Body of pancreas (tissue), 4 donors: ENCODE data around the gene FBXL3. TPM values are rescaled to one million over a fixed set of nuclear protein-coding genes. Genes with fewer than 3 reads are reported as not detected.
A peak's percentile ranks its signal among the peaks of the same experiment; 100 is the strongest.

Source experiments
- ATAC-seq: fragments of 150-250 bp; one replicate; pipeline ENCODE4 v1.9.1; 2016
- DNase-seq, 4 donors: peaks; one replicate each; pipeline ENCODE4 v3.0.0-alpha.2; 2019
- H3K27ac ChIP-seq, 4 donors: fragments of 200-600 bp; sonication (generic); 1 replicate in 3 of 4; 2 replicates in 1 of 4; pipeline versions ENCODE4 v1.5.1 to v1.6.1; 2016 to 2019; ENCODE audit warnings: mild to moderate bottlenecking in 1 of 4, mixed read lengths in 1 of 4, moderate library complexity in 1 of 4
- H3K27me3 ChIP-seq, 2 donors: fragments of 200-600 bp; sonication (generic); one replicate each; pipeline ENCODE4 v1.6.0; 2016; ENCODE audit warnings: mild to moderate bottlenecking in 1 of 2
- H3K36me3 ChIP-seq, 2 donors: fragments of 200-600 bp; sonication (generic); replicated peaks in 1 of 2; 2 replicates each; pipeline ENCODE4 v1.5.1; 2016; ENCODE audit warnings: low read depth in 2 of 2; ENCODE audit not compliant: insufficient read depth in 1 of 2
- H3K4me1 ChIP-seq: fragments of 200-600 bp; sonication (generic); one replicate; pipeline ENCODE4 v1.6.0; 2016
- H3K4me3 ChIP-seq, 2 donors: fragments of 200-600 bp; sonication (generic); 1 replicate in 1 of 2; 2 replicates in 1 of 2; pipeline ENCODE4 v1.5.1; 2016 to 2019
- H3K9me3 ChIP-seq, 3 donors: fragments of 200-600 bp; sonication (generic); 1 replicate in 2 of 3; 2 replicates in 1 of 3; pipeline ENCODE4 v1.5.1; 2016
- POLR2A ChIP-seq, 3 donors: fragments of 450-650 bp; IDR thresholded peaks; one replicate each; pipeline ENCODE4 v1.6.1; 2016; ENCODE audit warnings: antibody characterized with exemption in 3 of 3, mild to moderate bottlenecking in 2 of 3
- WGBS, 2 donors: methylation state at CpG; one replicate each; pipeline ENCODE4 v1.1.5; 2017; 5-methylcytosine and 5-hydroxymethylcytosine counted together
- intact Hi-C: fragments of 100-400 bp; cut with DNase I; formaldehyde crosslinking; loops from one replicate; pipeline ENCODE4 v1.15.1; 2023
- total RNA-seq, 2 donors: library from RNA; depleted of rRNA; stranded (reverse); fragments of >200 nt; gene quantifications; one replicate each; pipeline ENCODE4 v1.1.0, GENCODE V29; 2016
- TF ChIP-seq, protein P1 (sequence below), 7 experiments: fragments of 450-650 bp in 4 of 7; fragments of 200-600 bp in 3 of 7; sonication (generic) in 3 of 7; IDR thresholded peaks; one replicate each; pipeline ENCODE4 v1.5.1; 2016 to 2019; ENCODE audit warnings: antibody characterized with exemption in 7 of 7

Gene FBXL3
- total RNA-seq, 2 donors from 2014 or later = 25.4 to 35.0 TPM

DNA sequence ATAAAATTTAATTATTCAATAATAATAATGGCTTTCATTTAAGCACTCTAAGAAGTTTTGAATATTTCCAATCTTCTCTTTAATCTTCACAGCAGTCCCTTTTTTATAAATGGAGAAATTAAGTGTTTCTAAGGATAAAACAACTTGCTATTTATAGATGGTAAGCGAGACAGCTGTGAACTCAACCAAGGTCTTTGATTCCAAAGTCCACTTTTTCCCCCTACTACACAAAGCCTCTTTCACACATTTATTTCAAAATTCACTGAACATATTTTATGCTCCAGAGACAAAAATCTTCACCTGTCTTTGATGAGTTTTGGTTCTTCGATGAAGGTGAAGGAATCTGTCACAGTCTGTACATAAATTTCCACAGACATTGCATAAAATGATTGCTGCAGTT lies 34.4 kb upstream of the FBXL3 start:
- no peaks in the 10 kb centered on the region for H3K9me3 ChIP-seq
- DNase-seq (no peak), ATAC-seq (no peak)
- no peak overlapping the region for H3K4me3 ChIP-seq
- peaks cover 0 to 5% of the 10 kb centered on the region in 2 donors for H3K36me3 ChIP-seq
- no peak for TF ChIP-seq POLR2A (IDR thresholded peaks at IDR 0.05)
- TF ChIP-seq, protein P1, sequence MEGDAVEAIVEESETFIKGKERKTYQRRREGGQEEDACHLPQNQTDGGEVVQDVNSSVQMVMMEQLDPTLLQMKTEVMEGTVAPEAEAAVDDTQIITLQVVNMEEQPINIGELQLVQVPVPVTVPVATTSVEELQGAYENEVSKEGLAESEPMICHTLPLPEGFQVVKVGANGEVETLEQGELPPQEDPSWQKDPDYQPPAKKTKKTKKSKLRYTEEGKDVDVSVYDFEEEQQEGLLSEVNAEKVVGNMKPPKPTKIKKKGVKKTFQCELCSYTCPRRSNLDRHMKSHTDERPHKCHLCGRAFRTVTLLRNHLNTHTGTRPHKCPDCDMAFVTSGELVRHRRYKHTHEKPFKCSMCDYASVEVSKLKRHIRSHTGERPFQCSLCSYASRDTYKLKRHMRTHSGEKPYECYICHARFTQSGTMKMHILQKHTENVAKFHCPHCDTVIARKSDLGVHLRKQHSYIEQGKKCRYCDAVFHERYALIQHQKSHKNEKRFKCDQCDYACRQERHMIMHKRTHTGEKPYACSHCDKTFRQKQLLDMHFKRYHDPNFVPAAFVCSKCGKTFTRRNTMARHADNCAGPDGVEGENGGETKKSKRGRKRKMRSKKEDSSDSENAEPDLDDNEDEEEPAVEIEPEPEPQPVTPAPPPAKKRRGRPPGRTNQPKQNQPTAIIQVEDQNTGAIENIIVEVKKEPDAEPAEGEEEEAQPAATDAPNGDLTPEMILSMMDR (IDR thresholded peaks at IDR 0.05) = no peak
- H3K4me1 ChIP-seq = peaks cover 26% of the 10 kb centered on the region
- H3K27me3 ChIP-seq = no peaks in the 10 kb centered on the region
- 21 to 24% methylated on average over 2 of the region's 2 CpGs for WGBS, 2 donors
- H3K27ac ChIP-seq = no peak overlapping the region
- intact Hi-C loops = no loop called here

DNA sequence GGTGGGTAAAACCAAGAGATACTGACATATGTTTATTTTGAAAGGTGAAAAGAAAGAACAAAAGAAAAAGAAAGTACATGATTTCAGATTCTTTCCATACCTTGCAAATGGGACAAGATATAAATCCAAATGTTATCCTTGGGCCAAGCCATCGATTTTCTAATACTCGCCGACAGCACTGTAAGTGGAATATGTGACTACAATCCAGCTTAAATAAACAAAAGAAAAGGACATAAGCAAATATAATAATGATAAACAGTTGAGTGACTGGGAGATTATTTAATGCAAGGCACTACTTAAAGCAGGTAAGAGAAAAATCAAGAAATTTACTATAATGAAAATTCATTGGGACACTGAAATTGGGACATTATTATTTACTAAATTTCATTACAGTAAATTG lies 29.9 kb upstream of the FBXL3 start:
- Histone ChIP-seq H3K36me3 (no peaks in the 10 kb centered on the region), H3K27ac (peak overlapping the region in 3 of 4 donors; percentile 13 to 56 (median 28)), H3K27me3 (no peaks in the 10 kb centered on the region), H3K4me3 (no peak overlapping the region), H3K9me3 (no peaks in the 10 kb centered on the region), H3K4me1 (peaks cover 38% of the 10 kb centered on the region)
- TF ChIP-seq, protein P1 (IDR thresholded peaks at IDR 0.05) = no peak
- no peak for TF ChIP-seq POLR2A (IDR thresholded peaks at IDR 0.05)
- ATAC-seq = no peak
- intact Hi-C loops = no loop called here
- 4 to 10% methylated on average over 3 of the region's 3 CpGs for WGBS, 2 donors
- no peak for DNase-seq

DNA sequence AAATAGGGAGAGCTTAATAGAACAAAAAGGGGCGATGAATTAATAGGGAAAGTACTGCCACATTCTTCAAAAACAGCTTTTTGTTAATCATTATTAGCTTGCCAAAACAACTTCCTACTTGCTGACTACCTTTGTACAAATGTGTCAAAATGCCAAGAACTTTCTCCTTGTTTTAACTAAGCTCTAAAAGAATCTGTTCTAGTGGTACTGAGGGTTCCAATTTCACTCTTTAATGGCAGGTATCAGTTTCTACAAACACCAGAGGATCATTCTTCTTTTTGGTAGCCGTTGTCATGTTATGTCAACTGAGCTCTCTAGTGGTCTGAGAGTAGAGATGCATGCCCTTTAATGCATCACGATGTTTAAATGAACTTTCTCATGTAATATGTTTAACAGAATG lies 29.4 kb upstream of the FBXL3 start:
- peak; percentile 65 for ATAC-seq
- H3K4me3 ChIP-seq = no peak overlapping the region
- no peaks in the 10 kb centered on the region for H3K36me3 ChIP-seq
- no peak for TF ChIP-seq POLR2A (IDR thresholded peaks at IDR 0.05)
- TF ChIP-seq, protein P1 (IDR thresholded peaks at IDR 0.05) = peak in 1 of 7 experiments; percentile 7
- 34 to 36% methylated on average over 3 of the region's 3 CpGs for WGBS, 2 donors
- H3K27ac ChIP-seq = peak overlapping the region in 3 of 4 donors; percentile 13 to 56 (median 28)
- no peak for DNase-seq
- H3K27me3 ChIP-seq = no peaks in the 10 kb centered on the region
- intact Hi-C loops = no loop called here
- peaks cover 33% of the 10 kb centered on the region for H3K4me1 ChIP-seq
- H3K9me3 ChIP-seq = no peaks in the 10 kb centered on the region

DNA sequence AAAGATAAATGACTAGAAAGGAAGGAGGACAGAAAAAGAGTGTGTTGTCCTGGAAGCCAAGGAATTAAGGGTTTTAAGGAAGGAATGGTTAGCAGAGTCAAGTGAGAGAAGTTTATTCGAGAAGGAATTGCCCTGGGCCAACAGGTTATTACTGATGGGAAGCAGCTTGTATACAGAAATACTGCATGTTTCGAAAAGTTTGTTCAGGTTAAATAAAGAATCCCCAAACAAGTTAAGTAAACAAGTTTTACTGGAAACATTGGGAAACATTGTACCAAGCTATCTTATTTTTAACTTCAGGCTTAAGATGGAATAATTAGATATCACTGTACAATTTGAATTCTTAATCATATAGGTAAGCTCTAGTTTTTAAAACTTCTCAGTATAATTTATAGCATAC lies 28.2 kb upstream of the FBXL3 start:
- DNase-seq = no peak
- Histone ChIP-seq H3K4me1 (peaks cover 26% of the 10 kb centered on the region), H3K36me3 (no peaks in the 10 kb centered on the region), H3K27ac (no peak overlapping the region), H3K4me3 (no peak overlapping the region), H3K27me3 (no peaks in the 10 kb centered on the region), H3K9me3 (no peaks in the 10 kb centered on the region)
- intact Hi-C loops = no loop called here
- no peak for TF ChIP-seq POLR2A (IDR thresholded peaks at IDR 0.05)
- TF ChIP-seq, protein P1 (IDR thresholded peaks at IDR 0.05) = no peak
- no peak for ATAC-seq
- 60 to 73% methylated on average over 2 of the region's 2 CpGs for WGBS, 2 donors

DNA sequence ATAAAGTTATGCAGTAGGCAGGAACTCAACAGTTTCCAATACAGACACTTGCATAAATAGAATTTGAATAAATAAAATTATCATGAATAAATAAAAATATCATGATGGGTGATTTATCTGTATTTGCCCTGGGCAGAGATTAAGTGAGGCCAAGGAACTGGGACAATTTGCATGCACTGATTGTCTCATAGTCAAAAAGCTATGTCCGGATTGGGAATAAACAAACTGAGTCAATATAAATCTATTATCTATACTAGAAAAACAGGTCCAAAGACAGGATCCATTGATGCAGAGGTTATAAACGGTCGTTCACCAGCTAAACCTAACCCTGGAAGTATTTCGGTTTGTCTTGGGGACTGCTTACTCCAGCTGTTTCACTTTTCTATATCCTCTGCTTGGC lies 26.2 kb upstream of the FBXL3 start:
- H3K36me3 ChIP-seq = no peaks in the 10 kb centered on the region
- no peaks in the 10 kb centered on the region for H3K9me3 ChIP-seq
- intact Hi-C loops = no loop called here
- no peaks in the 10 kb centered on the region for H3K27me3 ChIP-seq
- H3K4me3 ChIP-seq = no peak overlapping the region
- no peak for TF ChIP-seq POLR2A (IDR thresholded peaks at IDR 0.05)
- TF ChIP-seq, protein P1 (IDR thresholded peaks at IDR 0.05) = no peak
- ATAC-seq (no peak), DNase-seq (no peak)
- WGBS, 2 donors = 42 to 43% methylated on average over 4 of the region's 4 CpGs
- no peak overlapping the region for H3K27ac ChIP-seq
- peaks cover 26% of the 10 kb centered on the region for H3K4me1 ChIP-seq
